Muscle of back (tissue), 13 donors: ENCODE data around the gene GSE1. TPM values are rescaled to one million over a fixed set of nuclear protein-coding genes. Genes with fewer than 3 reads are reported as not detected.

Experiments
- DNase-seq, 3 donors: peaks; one replicate each; pipeline versions ENCODE4 v3.0.0 to v3.0.0-alpha.2; 2013
- long read RNA-seq, 9 donors: transcript quantifications; one replicate each; lab custom pipeline, GENCODE V29; 2026
- polyA plus RNA-seq, 10 donors: library from polyadenylated mRNA; unstranded; fragments of 120-200 nt; gene quantifications; one replicate each; pipeline ENCODE4 v1.2.1, GENCODE V29; 2013; ENCODE audit not compliant: insufficient read length in 10 of 10

The GSE1 gene
- polyA plus RNA-seq = 10 to 100 TPM; 40.0 to 55.2 (median 46.3) TPM
- long read RNA-seq, donor 1, partial matches to known transcripts = 5 of 5 reads
- long read RNA-seq, donor 1, other reads (novel, unspliced or antisense) = 0 of 5 reads
- long read RNA-seq, donor 2 = 0 reads
- long read RNA-seq, donor 3 = 0 reads
- long read RNA-seq, donor 4 = 0 reads
- long read RNA-seq, donor 5 = 0 reads
- long read RNA-seq, donor 6, full-length matches to known transcripts = 1 of 1 reads
- long read RNA-seq, donor 6, partial matches to known transcripts = 0 of 1 reads
- long read RNA-seq, donor 6, other reads (novel, unspliced or antisense) = 0 of 1 reads
- long read RNA-seq, donor 7, partial matches to known transcripts = 0 of 16 reads
- long read RNA-seq, donor 7, other reads (novel, unspliced or antisense) = 16 of 16 reads
- long read RNA-seq, donor 8 = 0 reads
- long read RNA-seq, donor 9 = 0 reads

DNA sequence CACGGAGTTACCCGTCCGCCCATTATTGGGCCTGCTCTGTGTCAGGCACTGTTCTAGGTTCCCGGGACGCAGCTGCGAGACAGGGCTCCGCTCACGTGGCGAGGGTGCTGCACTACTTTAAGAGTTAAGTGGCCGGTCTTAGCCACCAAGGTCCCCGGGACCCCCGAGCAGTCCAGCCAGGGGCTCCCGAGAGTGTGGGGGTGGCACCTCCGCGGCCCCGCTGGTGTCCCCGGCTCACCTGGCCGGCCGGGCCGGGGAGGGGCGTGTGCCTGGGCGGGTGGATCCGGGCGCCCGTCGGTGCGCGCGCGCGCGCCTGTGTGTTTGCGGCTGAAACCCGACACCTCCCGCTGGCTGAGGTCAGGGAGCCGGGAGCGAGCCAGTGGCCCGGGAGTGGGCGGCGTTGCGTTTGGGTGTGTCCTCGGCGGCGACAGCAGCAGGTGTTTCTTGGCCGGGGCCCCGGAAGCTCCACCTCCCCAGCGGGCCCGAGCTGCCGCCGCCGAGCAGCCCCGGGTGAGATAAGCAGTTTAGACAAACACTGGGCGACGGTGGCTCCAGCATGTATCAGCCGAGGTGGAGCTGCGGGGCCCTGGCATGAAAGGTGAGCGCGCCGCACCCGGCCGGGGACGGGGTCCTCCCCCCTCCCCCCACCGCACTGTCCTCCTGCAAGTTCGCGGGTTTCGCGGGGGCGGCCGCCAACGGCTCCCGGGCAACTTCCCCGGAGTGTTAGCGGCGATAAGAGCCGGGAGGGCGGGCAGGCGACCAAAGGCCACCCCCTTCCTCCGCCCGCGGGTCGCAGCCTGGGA lies at the start of gene GSE1:
TSS of gene GSE1 (plus strand) at position 522 of the 803 bp plus-strand sequence. CDS start at position 592, 70 bp downstream.
- DNase-seq = peak; percentile 83 to 92 (median 85)

- peak in 1 of 3 donors; percentile 65 for DNase-seq
Measured at GRCh38 chr16:85563515-85564276, 49.4 kb upstream of the GSE1 start.

- no peak for DNase-seq
Measured at GRCh38 chr16:85564277-85565051, 48.7 kb upstream of the GSE1 start.

- DNase-seq = no peak
Measured at GRCh38 chr16:85565340-85565739, 47.8 kb upstream of the GSE1 start.

DNA sequence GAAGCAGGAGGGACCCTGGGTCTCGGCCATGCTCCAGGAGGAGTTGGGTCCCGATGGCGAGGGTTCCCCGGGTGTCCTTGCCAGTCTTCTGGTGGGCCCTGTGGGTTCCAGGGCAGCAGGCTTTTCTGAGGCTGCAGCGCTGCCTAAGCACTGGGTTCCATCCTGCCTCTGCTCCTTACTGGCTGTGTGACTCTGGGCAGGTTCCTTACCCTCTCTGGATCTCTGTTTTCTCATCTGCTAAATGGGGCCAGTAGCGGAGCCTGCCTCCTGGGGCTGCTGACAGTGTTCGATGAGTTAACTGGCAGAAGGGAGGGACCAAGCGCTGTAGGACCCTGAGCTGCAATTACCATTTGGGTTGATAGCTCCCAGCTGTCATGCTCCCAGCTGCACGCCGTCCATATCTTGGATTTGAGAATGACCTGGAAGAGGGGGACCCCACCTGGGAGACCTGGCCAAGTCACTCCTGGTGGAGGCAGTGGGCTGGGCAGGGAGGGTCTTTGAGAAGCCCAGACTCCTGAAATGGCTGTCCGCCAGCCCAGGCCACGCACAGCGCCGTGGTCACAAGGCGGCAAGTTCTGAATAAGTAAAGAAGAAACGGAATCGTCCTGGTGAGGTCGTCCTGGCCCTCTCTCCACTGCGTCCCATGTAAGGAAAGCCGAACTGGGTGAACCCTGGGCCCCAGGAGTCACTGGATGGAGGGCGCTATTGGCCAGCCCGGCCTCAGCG lies 47.2 kb upstream of the GSE1 start:
- DNase-seq = no peak

DNA sequence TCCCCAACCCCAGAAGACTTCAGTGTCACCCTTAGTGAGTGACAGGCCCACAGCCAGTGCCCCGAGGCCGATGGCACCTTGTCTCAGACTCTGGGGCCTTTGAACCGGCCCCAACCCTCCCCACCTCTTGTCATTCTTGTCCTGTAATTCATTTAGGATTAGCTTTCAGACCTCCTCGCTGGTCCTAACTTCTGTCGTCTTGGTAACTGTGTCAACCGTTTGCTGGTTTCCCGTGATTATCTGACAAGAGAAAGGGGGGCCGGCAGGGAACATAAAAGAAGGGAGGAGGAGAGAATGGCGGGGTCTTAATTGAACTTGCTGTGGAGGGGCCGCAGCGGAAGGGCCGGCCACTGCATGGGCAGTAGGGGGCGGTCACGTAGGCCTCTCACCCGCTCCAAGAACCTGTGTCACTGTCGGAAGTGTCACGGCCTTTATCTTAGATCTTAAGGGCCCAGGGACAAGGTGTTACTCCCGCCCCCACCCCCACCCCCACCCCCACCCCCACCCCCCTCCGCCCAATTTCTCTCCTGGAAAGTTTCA lies 46.5 kb upstream of the GSE1 start:
- no peak for DNase-seq

- DNase-seq = no peak
Measured at GRCh38 chr16:85567101-85567866, 45.8 kb upstream of the GSE1 start.

DNA sequence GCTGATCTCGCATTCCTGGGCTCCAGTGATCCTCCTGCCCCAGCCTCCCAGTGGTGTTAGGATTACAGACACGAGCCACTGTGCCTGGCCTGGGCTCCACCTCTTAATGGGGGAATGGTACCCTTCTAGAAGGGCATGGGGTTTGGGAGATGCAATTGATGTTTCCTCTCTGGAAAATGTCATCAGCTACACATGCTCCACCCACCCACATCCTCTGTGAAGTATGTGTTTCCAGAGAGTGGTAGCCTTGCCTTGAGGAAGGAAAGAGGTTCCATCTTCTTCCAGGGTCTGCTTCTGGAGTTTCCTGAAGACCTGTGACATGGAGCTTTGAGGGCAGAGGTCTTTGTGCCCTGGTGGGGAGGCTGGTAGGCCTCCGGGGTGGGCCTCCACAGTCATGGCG lies 45.2 kb upstream of the GSE1 start:
- DNase-seq = no peak

DNA sequence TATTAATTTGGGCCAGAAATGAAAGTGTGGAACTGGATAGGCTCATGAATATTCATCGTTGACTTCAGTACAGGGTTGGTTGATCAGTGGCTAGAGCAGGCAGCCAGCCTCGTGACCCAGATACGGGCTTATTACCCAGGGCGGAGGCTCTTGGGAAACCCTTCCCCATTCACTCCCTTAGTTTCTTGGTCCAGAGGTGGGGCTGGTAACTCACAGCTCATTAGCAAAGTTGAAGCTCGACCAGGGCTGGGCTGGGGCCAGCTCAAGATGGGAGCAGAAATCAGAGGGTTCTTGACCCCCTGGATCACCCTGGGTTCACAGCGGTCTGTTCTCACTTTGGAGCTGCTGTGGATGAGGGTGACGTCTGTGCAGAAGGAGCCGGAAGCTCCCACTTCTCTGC lies 44.6 kb upstream of the GSE1 start:
- DNase-seq = no peak

DNA sequence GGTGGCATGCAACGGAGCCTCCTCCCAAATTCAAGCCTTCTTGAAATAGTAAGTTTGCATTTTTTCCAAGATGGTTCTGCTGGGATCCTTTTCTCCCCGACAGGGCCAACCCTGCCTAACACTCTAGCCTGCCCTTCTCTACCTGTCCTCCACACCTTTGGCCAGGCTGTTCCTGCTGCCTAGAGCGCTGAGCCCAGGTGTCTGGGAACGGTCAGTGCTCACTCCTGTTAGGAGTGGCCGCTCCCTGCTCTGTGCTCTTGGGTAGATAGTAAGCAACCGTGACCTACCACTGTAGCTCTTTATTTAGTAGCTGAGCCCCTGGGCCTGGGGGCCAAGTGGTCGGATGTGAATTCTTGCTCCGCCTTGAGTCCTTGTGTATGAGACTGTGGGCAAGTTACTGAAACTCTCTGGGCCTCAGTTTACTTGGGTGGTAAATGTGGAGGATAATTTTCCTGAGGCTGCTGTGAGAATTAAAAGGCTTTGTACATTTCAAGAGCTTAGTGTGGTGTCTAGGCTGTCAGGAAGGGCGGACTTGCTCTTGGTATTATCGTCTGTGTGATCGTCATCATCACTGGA lies 44.0 kb upstream of the GSE1 start:
- DNase-seq = no peak

DNA sequence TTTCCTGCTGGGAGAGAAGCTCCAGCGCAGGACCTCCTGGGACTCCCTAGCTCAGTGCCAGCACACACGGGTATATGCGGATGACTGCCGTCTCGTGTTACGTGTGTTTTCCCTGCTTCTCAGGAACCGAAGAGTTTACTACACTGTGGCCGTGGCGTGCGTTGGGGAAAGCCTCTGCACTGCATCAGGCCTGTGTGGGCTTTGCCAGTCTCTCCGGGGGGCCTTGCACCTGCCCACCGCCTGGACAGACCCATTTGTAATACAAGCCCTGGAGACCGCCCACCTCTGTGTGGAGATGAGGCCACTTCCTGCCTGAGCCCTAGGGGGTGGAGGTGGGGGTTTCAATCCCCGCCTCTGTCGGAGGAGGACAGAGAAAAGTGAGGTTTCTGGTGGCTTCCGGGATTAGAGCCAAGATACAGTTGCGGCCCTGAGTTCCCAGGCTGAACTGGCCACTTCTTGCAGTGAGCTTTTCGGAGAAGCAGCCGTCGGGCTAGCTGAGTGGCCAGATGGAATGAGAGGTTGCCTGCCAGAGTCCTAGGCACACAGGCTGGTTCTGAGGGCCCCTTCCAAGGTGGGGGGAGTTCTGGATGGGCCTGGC lies 43.4 kb upstream of the GSE1 start:
- DNase-seq = peak in 1 of 3 donors; percentile 61

DNA sequence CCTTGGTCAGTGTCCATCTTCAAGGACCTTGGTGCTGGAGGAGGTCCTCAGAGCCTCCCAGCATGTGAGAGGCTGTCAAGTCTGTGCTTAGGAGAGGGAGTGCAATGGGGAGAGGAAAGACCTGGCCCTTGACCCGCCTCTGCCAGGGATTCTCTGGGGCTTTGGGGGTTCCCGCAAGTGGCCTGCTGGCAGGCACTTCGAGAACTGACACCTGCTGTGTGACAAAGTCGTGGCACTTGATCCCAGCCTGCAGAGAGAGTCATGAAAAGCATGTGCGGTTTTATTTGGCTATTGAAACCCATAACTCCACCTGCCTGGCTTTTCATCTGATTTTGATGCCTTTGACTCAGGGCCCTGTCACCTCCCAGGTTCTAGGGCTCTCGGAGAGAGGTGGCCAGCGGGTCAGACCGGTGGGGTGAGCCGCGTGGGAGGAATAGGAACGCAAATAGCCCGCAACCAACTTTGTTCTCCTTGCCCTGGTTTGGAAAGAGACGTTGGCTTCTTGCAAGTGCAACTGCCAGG lies 42.8 kb upstream of the GSE1 start:
- no peak for DNase-seq

GRCh38 chr16:85570735-85571562 lies 42.2 kb upstream of the GSE1 start:
- no peak for DNase-seq

DNA sequence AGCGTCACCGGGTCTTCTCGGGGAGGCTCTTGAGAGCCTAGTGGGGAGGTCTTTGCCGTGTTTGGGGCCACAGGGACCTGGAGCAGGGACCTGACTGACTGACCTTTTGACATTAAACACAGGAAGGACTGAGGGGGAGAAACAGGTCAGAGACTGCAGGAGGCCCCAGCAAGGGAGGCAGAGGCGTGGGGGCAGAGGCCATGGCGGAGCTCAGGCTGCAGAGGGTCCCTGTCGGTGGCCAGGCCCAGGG lies 41.6 kb upstream of the GSE1 start:
- DNase-seq = no peak

DNA sequence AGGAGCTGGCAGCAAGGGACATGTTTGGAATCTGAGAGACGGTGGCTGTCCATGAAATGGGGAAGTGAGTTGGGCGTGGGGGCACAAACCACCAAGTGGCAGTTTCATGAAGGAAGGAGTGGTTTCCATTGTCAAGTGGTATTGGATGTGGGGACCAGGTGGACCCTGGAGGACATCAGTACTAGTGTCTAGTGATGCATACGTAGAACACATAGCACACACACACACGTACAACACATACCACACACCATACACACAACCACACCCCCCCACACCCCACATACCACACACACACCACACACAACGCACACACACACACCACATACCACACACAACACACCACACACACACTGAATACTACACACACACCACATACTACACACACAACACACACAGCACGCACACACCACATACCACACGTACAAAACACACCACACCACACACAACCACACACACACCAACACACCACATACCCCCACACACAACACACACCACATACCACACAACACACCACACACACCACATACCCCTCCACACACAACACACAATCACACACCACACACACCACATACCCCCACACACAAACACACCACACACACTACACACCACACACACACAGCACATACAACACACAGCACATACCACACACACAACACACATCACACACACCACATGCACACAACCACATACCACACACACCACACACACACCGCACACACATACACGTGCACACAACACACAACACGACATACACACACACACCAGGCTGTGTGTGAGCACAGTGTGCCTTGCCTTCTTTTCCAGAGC lies 41.1 kb upstream of the GSE1 start:
- no peak for DNase-seq

GRCh38 chr16:85573045-85573695 lies 40.0 kb upstream of the GSE1 start:
- DNase-seq = no peak
